ENCODE data around the gene TENT5A. TPM values are rescaled to one million over a fixed set of nuclear protein-coding genes. Genes with fewer than 3 reads are reported as not detected.

The TENT5A gene
- total RNA-seq, 1 experiment from 2014 or later: 1.7 TPM

DNA sequence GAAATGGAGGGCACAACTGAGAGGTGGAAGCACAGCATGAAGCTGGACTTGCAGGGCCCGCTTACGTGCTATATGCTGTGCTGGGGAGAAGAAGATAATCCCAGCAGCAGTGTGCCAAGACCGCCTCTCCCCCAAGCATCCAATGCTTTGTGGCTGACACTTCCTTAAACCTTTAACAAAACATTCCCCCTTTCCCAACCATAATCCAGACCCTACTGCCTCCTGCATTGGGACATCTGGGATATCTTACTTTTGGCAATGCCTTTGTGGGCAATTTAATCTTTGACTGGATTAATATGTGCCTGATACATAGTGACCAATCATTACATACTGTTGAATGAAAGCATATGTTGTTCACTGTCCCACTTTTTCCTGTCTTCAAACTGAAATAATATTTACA lies 3.1 kb upstream of the TENT5A start:
- Histone ChIP-seq H3K36me3 (ENCODE audit: control insufficient read depth, insufficient read depth, low read length) (no peaks in the 10 kb centered on the region), H3K9me3 (ENCODE audit: control insufficient read depth, insufficient read depth, low read depth, low read length) (no peaks in the 10 kb centered on the region), H3K4me1 (ENCODE audit: control insufficient read depth, insufficient read depth, low read length) (no peaks in the 10 kb centered on the region; the same call in 1 of the 2 replicates), H3K27me3 (ENCODE audit: control insufficient read depth, insufficient read depth, low read length) (peaks cover 21% of the 10 kb centered on the region), H3K27ac (ENCODE audit: low read length) (no peak overlapping the region), H3K4me3 (ENCODE audit: low read depth in 2 of 2, low read length in 2 of 2) (no peak overlapping the region)
- no peak for TF ChIP-seq TCF7L2 (IDR thresholded peaks at IDR 0.05; ENCODE audit: low read depth, low read length)
- TF ChIP-seq, protein P1, sequence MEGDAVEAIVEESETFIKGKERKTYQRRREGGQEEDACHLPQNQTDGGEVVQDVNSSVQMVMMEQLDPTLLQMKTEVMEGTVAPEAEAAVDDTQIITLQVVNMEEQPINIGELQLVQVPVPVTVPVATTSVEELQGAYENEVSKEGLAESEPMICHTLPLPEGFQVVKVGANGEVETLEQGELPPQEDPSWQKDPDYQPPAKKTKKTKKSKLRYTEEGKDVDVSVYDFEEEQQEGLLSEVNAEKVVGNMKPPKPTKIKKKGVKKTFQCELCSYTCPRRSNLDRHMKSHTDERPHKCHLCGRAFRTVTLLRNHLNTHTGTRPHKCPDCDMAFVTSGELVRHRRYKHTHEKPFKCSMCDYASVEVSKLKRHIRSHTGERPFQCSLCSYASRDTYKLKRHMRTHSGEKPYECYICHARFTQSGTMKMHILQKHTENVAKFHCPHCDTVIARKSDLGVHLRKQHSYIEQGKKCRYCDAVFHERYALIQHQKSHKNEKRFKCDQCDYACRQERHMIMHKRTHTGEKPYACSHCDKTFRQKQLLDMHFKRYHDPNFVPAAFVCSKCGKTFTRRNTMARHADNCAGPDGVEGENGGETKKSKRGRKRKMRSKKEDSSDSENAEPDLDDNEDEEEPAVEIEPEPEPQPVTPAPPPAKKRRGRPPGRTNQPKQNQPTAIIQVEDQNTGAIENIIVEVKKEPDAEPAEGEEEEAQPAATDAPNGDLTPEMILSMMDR (IDR thresholded peaks at IDR 0.05): no peak
- TF ChIP-seq POLR2AphosphoS5 (IDR thresholded peaks at IDR 0.05; ENCODE audit: low read depth, low read length): no peak
- ChIA-PET POLR2A (no interaction called here), CTCF (no interaction called here)
- DNase-seq (ENCODE audit: low read depth, low spot score) (no peak), ATAC-seq (no peak)
- in situ Hi-C loops (cut with HindIII; ENCODE audit: low pct_unique_long_range_greater_than_20kb, low sequenced_read_pairs): no loop called here
- BruUV-seq (replicated peaks): no TSS peak
- intact Hi-C loops (cut with micrococcal nuclease; ENCODE audit: unreplicated experiment): no loop called here

DNA sequence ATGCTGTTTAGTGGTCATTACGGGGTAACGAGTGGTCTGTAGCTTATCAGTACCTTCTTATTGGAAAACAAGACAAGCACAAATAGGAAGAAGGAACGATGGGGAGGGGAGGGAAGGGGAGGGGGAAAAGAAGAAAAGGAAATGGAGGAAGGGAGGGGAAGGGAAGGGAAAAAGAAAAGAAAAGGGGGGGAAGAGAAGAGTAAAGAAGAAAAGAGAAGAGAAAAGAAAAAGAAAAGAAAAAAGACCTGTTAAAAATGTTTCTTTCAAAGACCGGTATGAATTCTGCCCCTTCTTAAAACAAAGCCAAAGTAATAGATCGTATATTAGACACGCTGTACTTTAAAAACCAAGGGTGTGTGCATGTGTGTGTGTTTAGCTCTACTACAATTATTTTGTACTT lies 2.4 kb upstream of the TENT5A start:
- peaks cover 23% of the 10 kb centered on the region for H3K27me3 ChIP-seq (ENCODE audit: control insufficient read depth, insufficient read depth, low read length)
- in situ Hi-C loops (cut with HindIII; ENCODE audit: low pct_unique_long_range_greater_than_20kb, low sequenced_read_pairs) (no loop called here), intact Hi-C loops (cut with micrococcal nuclease; ENCODE audit: unreplicated experiment) (no loop called here)
- H3K9me3 ChIP-seq (ENCODE audit: control insufficient read depth, insufficient read depth, low read depth, low read length): no peaks in the 10 kb centered on the region
- no peak for DNase-seq (ENCODE audit: low read depth, low spot score)
- BruUV-seq (replicated peaks): no TSS peak
- ChIA-PET CTCF (no interaction called here), POLR2A (no interaction called here)
- H3K27ac ChIP-seq (ENCODE audit: low read length): no peak overlapping the region
- no peaks in the 10 kb centered on the region for H3K36me3 ChIP-seq (ENCODE audit: control insufficient read depth, insufficient read depth, low read length)
- H3K4me3 ChIP-seq (ENCODE audit: low read depth in 2 of 2, low read length in 2 of 2): no peak overlapping the region
- H3K4me1 ChIP-seq (ENCODE audit: control insufficient read depth, insufficient read depth, low read length): no peaks in the 10 kb centered on the region; the same call in 1 of the 2 replicates
- ATAC-seq: no peak
- TF ChIP-seq, protein P1 (IDR thresholded peaks at IDR 0.05): no peak
- no peak for TF ChIP-seq POLR2AphosphoS5 (IDR thresholded peaks at IDR 0.05; ENCODE audit: low read depth, low read length)
- TF ChIP-seq SIN3A (IDR thresholded peaks at IDR 0.05; ENCODE audit: borderline replicate concordance, insufficient read depth, low read depth, low read length): no peak
- TF ChIP-seq, protein P2, sequence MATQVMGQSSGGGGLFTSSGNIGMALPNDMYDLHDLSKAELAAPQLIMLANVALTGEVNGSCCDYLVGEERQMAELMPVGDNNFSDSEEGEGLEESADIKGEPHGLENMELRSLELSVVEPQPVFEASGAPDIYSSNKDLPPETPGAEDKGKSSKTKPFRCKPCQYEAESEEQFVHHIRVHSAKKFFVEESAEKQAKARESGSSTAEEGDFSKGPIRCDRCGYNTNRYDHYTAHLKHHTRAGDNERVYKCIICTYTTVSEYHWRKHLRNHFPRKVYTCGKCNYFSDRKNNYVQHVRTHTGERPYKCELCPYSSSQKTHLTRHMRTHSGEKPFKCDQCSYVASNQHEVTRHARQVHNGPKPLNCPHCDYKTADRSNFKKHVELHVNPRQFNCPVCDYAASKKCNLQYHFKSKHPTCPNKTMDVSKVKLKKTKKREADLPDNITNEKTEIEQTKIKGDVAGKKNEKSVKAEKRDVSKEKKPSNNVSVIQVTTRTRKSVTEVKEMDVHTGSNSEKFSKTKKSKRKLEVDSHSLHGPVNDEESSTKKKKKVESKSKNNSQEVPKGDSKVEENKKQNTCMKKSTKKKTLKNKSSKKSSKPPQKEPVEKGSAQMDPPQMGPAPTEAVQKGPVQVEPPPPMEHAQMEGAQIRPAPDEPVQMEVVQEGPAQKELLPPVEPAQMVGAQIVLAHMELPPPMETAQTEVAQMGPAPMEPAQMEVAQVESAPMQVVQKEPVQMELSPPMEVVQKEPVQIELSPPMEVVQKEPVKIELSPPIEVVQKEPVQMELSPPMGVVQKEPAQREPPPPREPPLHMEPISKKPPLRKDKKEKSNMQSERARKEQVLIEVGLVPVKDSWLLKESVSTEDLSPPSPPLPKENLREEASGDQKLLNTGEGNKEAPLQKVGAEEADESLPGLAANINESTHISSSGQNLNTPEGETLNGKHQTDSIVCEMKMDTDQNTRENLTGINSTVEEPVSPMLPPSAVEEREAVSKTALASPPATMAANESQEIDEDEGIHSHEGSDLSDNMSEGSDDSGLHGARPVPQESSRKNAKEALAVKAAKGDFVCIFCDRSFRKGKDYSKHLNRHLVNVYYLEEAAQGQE (IDR thresholded peaks at IDR 0.05; ENCODE audit: insufficient read depth in 1 of 2, low read depth in 2 of 2, low read length in 1 of 2): no peak
- no peak for TF ChIP-seq TCF7L2 (IDR thresholded peaks at IDR 0.05; ENCODE audit: low read depth, low read length)

Measured in Panc1 (cell line).